Inflammatory macrophage treated with lipopolysaccharide for 1 hour (primary cell): ENCODE results near the gene SPON1.

Source experiments
- DNase-seq, 2 donors: peaks; one replicate each; pipeline ENCODE4 v3.0.0-alpha.2; 2020 to 2022

The SPON1 gene

GRCh38 chr11:14202251-14203196 lies 240.0 kb downstream of the SPON1 start:
- no peak for DNase-seq

DNA sequence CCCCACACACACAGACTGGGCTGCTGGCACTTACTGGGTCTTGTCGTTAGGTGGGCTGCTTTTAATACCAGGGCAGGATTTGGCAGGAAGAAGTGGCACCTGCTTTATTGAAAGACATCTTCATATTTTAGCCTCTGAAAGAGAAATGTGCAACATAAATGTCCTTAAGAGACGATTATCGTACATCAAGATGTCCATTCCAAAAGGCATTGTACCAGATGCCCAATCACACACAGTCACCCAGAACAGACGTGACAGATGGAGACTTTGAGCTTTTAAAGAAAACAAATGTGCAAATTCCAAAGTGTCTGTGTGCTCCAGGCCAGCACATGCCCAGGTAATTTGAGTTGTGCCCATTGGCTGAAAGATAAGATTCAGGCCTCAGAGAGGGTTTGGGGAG lies 240.8 kb downstream of the SPON1 start:
- DNase-seq, result no peak

- DNase-seq, result no peak
Observed at GRCh38 chr11:14212986-14213385, 250.5 kb downstream of the SPON1 start.

- no peak for DNase-seq
Observed at GRCh38 chr11:14218728-14219127, 256.2 kb downstream of the SPON1 start.

GRCh38 chr11:14223636-14224288 lies 261.2 kb downstream of the SPON1 start:
- no peak for DNase-seq

GRCh38 chr11:14224395-14224794 lies 261.9 kb downstream of the SPON1 start:
- DNase-seq, result no peak

DNA sequence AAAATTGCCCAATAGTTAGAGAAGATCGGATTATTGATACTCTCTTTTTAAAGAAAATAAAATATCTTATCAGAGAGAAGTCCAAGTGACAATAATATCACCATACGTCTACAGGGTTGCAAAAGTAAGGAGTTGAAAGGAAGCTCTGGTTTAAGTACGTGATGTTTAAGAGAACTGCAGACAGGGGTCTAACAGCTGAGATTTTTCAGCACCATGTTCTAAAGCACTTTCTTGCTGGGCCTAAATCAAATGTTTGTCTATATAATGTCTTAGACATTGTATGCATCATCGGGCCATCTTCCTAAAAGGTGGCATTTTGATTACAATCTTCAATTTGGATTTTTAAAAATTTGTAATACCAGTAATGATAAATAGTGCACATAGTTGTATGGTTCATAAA lies 263.1 kb downstream of the SPON1 start:
- DNase-seq, result no peak

- DNase-seq, result no peak
Observed at GRCh38 chr11:14228356-14228755, 265.8 kb downstream of the SPON1 start.

- no peak for DNase-seq
Observed at GRCh38 chr11:14229472-14229871, 266.9 kb downstream of the SPON1 start.

GRCh38 chr11:14230407-14230806 lies 267.9 kb downstream of the SPON1 start:
- DNase-seq, result no peak

GRCh38 chr11:14232652-14233051 lies 270.1 kb downstream of the SPON1 start:
- no peak for DNase-seq

DNA sequence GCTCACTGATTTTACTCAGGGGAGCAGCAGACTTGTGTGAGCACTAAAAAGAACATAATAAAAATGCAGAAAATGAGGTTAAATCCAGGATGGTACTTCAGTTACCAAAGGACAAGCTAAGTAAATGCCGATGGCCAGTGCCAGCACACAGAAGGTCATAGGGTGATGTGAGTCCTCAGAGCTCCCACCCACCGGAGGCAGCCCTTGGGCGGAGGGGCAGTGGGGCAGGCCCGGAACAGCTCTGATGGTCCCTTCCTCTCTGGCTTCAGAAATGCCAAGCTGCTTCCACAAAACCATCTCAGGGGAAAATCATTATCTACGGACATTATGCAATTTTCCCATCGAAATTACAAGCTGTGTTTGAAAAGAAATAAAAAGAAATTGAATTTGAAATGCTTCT lies 271.9 kb downstream of the SPON1 start:
- no peak for DNase-seq

DNA sequence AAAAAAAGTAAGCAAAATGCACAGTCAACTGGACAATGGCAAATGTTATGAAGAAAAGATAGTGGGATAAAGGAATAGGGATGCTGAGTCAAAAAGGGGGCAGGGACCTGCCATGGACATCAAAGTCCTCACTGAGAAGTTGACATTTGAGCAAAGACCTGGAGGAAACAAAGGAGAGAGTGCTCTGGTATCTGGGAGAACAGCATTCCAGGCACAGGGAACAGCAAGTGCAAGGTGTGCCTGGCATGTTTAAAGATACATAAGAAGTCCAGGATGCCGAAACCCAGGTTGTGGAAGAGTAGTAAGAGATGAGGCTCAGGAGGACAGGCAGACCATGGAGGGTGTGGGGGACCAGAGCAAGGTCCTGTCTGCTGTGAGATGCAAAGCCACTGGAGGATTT lies 273.2 kb downstream of the SPON1 start:
- no peak for DNase-seq

DNA sequence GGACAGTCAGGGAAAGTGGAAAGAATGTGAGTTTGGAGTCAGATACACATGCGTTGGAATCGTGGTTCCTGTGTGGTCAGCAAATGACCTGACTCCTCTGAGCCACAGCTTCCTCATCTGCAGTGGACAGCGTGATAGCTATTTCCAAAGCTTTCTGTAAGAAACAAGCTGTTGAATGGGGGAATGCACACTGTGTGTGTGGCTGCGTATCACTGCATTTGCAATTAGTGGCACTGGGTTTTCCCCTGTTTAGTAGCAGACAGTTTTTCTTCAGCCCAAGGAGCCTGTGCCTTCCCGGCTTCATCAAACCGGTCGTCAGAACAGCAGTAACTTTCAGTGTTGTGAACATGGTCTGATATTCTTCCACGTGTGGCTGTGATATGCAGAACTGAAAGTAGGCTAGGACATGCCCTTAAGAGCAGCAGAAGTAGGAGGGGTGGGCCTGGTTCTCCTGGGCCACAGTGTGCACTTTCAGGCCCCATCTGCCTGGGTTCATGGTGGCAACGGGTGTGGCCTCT lies 275.0 kb downstream of the SPON1 start:
- peak; percentile 67 to 79 for DNase-seq

DNA sequence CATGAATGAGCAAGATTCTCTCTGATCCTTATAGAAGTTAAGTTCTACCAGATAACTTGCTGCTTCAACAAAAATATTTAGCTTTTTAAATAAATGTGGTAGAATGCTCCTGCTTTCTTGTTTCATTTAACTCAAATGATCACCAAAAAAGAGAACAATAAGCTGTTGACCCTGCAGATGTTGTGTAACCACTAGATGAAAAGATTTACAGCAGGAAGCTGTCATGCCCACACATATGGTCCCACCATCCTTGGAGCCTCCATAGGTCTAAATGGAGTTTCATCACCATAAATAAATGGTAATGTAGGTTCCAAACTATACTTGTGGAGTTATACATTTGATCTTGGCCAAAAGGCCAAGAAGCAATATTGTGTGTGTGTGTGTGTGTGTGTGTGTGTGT lies 277.7 kb downstream of the SPON1 start:
- DNase-seq, result peak; percentile 26 to 44

DNA sequence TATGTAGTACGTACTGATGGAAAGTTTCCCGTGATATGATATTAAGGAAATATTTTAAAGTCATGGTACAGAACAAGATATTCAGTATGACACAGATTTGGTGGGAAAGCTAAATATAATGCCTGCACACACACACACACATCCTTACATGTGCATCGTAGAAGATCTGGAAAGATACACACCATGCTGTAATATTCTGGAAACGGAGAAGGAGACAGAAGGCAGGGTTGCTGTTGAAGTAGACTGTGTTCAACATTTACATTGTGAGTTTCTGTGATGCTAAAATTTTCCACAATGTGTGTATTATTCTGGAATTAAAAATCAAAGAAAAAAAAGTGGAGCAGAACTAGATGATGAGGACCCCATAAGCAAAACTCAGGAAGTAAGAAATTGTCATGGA lies 278.4 kb downstream of the SPON1 start:
- no peak for DNase-seq

GRCh38 chr11:14242187-14242586 lies 279.7 kb downstream of the SPON1 start:
- DNase-seq, result no peak

GRCh38 chr11:14242733-14243132 lies 280.2 kb downstream of the SPON1 start:
- no peak for DNase-seq

GRCh38 chr11:14244926-14245325 lies 282.4 kb downstream of the SPON1 start:
- DNase-seq, result no peak

DNA sequence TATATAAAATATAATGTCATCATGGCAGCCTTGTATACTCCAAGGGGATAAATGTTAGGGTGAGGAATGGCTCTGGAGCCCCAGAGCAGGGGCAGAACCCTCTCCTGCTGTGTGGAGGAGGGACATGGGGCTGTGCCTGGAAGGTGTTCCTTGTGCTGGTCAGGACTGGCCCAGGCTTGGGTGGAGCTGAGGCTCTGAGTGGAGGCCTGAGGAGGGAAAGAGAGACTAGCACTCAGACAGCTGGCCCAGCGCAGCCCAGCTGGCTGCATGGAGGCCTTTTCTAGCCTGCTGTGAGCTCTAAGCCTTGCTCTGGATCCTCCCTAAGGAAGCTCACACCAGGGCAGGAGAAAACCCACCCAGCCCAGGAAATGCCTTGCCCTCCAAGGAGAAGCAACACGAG lies 282.9 kb downstream of the SPON1 start:
- DNase-seq, result no peak

- no peak for DNase-seq
Observed at GRCh38 chr11:14248580-14248981, 286.1 kb downstream of the SPON1 start.

GRCh38 chr11:14249121-14249963 lies 286.8 kb downstream of the SPON1 start:
- DNase-seq, result peak; percentile 38 to 83

- no peak for DNase-seq
Observed at GRCh38 chr11:14251754-14252153, 289.2 kb downstream of the SPON1 start.
